DOHH2 (cell line): ENCODE measurements around the gene SLC4A2.

Experiments
- CTCF ChIP-seq: fragments of 200-600 bp; sonication (generic); IDR thresholded peaks from one replicate; pipeline ENCODE4 v1.5.1; 2014; ENCODE audit warnings: antibody characterized with exemption, mild to moderate bottlenecking, low read depth, low read length; ENCODE audit not compliant: poor library complexity, severe bottlenecking
- EZH2phosphoT487 ChIP-seq: fragments of 200-600 bp; sonication (generic); IDR thresholded peaks from 2 replicates; pipeline ENCODE4 v1.6.1; 2017; ENCODE audit warnings: borderline replicate concordance, mild to moderate bottlenecking, antibody characterized with exemption, low read length, moderate library complexity, mixed read lengths

DNA sequence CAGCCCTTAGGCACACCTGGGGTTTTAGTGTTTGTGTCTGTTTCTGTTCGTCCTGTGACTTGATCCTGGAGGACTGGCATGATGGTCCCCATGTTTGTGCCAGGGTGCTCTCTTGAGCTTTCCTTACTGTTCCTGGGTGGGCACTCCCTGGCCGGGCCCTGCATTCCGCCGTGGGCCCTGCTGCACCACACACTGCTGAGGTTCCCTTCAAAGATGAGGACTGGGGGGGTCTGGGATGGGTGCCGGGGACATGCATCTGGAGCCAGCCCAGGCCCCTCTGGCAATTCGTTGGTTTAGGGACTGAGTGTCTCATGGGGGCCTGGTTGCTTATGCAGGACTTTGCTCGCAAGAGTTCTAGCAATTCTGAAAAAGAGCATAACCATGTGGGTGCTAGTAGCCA lies 31.6 kb downstream of the SLC4A2 start:
- TF ChIP-seq CTCF (no peak), EZH2phosphoT487 (no peak)
